Tibial artery (tissue), 4 donors: Measurements from ENCODE around the gene LCTL.

ENCODE experiments used
- DNase-seq, 2 donors: peaks; one replicate each; pipeline ENCODE4 v3.0.0-alpha.2; 2019
- H3K27ac ChIP-seq, 2 donors: fragments of 200-600 bp; sonication (generic) in 1 of 2; 1 replicate in 1 of 2; 2 replicates in 1 of 2; pipeline ENCODE4 v1.5.1; 2018 to 2019; ENCODE audit warnings: mild to moderate bottlenecking in 1 of 2
- H3K27me3 ChIP-seq, 2 donors: fragments of 200-600 bp; sonication (generic) in 1 of 2; one replicate each; pipeline versions ENCODE4 v1.5.1 to v1.6.0; 2016 to 2019
- H3K36me3 ChIP-seq, 3 donors: fragments of 200-600 bp; sonication (generic) in 2 of 3; one replicate each; pipeline ENCODE4 v1.5.1; 2016 to 2019; ENCODE audit warnings: mild to moderate bottlenecking in 2 of 3
- H3K4me1 ChIP-seq, 4 donors: fragments of 200-600 bp; sonication (generic) in 2 of 4; 1 replicate in 3 of 4; 2 replicates in 1 of 4; pipeline ENCODE4 v1.5.1; 2016 to 2019
- H3K4me3 ChIP-seq, 2 donors: fragments of 200-600 bp; sonication (generic) in 1 of 2; 1 replicate in 1 of 2; 2 replicates in 1 of 2; pipeline ENCODE4 v1.5.1; 2018 to 2019; ENCODE audit warnings: mild to moderate bottlenecking in 2 of 2
- H3K9me3 ChIP-seq, 3 donors: fragments of 200-600 bp; sonication (generic) in 1 of 3; one replicate each; pipeline ENCODE4 v1.5.1; 2016 to 2019
- intact Hi-C: fragments of 100-400 bp; cut with DNase I; formaldehyde crosslinking; loops from one replicate; pipeline ENCODE4 v1.15.0; 2023; ENCODE audit warnings: low total_unique reads
- TF ChIP-seq, protein P1 (sequence below), 2 experiments: fragments of 200-600 bp in 1 of 2; fragments of 450-650 bp in 1 of 2; IDR thresholded peaks; one replicate each; pipeline ENCODE4 v1.5.1; 2017 to 2019; ENCODE audit warnings: antibody characterized with exemption in 2 of 2, mild to moderate bottlenecking in 1 of 2, moderate library complexity in 1 of 2

The LCTL gene

DNA sequence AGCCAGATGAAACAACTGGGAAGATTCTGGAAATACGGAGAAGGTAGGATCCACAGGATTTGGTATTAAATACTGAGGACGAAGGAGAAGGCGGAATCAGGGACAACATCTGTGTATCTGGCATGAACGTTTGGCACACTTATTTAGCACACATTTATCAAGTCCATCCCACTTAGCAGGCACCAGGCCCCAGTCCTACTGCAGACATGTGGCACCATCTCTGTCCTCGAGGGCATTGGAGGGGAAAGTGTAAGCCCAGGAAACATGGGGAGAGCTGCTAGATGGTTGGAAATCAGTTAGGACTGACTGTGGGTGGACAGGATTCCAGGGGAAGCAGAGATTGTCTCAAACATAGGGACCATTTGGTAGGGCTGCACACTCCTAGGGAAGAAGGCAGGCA, 29.0 kb upstream of the LCTL start:
- Histone ChIP-seq H3K4me1 (no peaks in the 10 kb centered on the region), H3K36me3 (no peaks in the 10 kb centered on the region), H3K27me3 (no peaks in the 10 kb centered on the region), H3K27ac (no peak overlapping the region), H3K9me3 (no peaks in the 10 kb centered on the region), H3K4me3 (no peak overlapping the region)
- TF ChIP-seq, protein P1, sequence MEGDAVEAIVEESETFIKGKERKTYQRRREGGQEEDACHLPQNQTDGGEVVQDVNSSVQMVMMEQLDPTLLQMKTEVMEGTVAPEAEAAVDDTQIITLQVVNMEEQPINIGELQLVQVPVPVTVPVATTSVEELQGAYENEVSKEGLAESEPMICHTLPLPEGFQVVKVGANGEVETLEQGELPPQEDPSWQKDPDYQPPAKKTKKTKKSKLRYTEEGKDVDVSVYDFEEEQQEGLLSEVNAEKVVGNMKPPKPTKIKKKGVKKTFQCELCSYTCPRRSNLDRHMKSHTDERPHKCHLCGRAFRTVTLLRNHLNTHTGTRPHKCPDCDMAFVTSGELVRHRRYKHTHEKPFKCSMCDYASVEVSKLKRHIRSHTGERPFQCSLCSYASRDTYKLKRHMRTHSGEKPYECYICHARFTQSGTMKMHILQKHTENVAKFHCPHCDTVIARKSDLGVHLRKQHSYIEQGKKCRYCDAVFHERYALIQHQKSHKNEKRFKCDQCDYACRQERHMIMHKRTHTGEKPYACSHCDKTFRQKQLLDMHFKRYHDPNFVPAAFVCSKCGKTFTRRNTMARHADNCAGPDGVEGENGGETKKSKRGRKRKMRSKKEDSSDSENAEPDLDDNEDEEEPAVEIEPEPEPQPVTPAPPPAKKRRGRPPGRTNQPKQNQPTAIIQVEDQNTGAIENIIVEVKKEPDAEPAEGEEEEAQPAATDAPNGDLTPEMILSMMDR (IDR thresholded peaks at IDR 0.05): no peak
- DNase-seq: no peak
- intact Hi-C loops: no loop called here

DNA sequence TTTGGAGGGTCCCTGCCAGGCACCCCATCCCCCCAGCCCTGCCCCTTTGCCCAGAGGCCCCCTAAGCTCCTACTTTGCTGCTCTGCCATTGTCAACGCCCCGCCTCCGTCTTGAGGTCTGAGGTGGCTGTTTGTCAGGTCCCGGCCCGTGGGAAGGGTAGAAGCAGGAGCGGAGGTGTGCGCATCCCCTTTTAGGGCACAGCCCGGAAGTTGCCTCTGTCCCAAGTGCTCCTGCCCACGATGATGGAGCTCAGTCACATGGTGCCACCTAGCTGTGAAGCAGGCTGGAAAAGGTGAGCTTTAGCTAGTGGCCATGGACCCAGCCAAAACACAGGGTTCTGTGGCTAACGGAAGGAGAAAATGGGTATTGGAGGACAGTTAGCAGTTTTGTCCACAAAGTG, 28.5 kb upstream of the LCTL start:
- Histone ChIP-seq H3K9me3 (no peaks in the 10 kb centered on the region), H3K36me3 (no peaks in the 10 kb centered on the region), H3K27me3 (no peaks in the 10 kb centered on the region), H3K4me3 (no peak overlapping the region), H3K4me1 (no peaks in the 10 kb centered on the region), H3K27ac (no peak overlapping the region)
- TF ChIP-seq, protein P1 (IDR thresholded peaks at IDR 0.05): no peak
- no peak for DNase-seq
- intact Hi-C loops: no loop called here

DNA sequence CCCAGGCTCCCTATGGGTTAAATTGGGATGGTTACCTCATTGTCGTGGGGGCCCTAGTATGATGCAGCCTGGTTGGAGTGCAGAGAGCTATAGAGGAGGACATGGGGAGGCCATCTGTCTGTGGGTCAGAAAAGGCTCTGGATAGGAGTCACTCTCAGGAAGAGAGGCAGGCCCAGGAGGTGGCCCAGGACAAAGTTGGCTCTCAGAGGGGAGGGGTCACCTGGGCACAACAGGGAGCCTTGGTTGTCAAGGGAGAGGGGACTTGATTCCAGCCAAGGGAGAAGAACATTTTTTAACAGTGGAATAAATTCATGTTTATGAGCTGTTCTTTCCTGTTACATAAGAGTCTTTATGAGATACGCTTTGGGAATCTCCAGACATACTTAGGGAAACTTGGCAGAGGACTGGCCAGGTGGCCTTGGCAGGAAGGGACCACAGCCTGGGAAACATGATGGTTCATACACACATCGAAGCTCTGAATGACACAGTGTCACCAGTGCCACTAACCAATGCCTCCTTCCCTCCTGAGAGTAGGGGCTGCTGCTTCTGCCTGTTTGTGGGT, 27.5 kb upstream of the LCTL start:
- no peak for DNase-seq
- TF ChIP-seq, protein P1 (IDR thresholded peaks at IDR 0.05): no peak
- Histone ChIP-seq H3K36me3 (no peaks in the 10 kb centered on the region), H3K27ac (no peak overlapping the region), H3K4me3 (no peak overlapping the region), H3K27me3 (peaks cover 0 to 7% of the 10 kb centered on the region in 2 donors), H3K4me1 (no peaks in the 10 kb centered on the region), H3K9me3 (no peaks in the 10 kb centered on the region)
- intact Hi-C loops: no loop called here

DNA sequence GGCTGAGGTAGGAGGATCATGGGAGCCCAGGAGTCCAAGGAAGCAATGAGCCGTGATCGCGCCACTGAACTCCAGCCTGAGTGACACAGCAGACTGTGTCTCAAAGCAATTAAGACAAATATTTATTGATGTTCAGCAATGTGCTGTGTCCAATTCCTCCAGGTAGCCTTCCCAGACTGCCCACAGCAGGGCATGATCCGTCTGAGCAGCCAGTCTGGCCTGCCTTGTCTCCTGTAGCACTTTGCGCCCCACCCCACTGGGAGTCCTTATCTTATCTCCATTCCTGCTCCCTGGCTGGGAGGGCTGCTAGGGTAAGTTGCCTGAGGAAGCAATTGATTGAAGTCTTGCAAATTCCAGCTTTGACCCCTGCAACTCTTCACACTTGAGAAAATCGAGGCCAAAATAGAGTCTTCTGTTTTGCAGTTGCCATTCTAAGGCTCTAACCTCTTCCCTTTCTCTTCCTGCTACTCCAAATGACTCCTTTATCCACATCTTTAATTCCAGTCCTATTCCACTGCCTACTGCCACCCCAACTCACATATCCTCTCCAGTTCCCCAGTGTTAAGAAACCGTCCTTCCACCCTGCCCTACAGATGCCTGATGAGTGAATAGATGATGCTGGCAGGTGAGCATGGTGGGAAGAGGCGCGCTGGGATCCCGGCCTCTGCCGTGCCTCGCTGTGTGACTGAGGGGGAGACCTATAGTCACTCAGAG, 26.9 kb upstream of the LCTL start:
- no peak for DNase-seq

DNA sequence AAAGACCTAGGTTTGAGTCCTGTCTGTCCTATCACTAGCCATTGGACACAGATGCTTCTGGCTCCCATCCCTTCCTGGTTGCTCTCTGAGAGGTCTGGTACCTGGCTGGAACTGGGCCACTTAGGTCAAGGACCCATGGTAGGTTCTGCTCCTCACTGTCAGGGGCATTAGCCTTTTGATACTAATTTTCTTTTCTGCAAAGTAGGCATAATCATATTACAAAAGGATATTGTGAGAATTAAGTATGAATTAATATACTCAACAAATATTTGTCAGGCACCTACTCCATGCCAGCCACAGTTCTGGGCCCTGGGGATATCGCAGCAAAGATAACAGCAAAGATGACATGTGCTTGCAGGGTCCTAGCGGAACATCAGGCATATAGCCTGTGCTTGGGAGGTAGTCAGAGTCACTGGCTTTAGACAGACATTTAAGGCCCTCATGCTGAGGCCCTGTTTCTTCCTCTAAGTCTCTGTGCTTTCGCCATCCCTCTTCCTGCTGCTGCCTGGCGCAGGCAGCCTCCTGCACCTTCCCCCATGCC, 25.6 kb upstream of the LCTL start:
- no peak for DNase-seq
- TF ChIP-seq, protein P1 (IDR thresholded peaks at IDR 0.05): no peak
- H3K27ac ChIP-seq: no peak overlapping the region
- no peaks in the 10 kb centered on the region for H3K36me3 ChIP-seq
- intact Hi-C loops: no loop called here
- H3K9me3 ChIP-seq: no peaks in the 10 kb centered on the region
- no peaks in the 10 kb centered on the region for H3K4me1 ChIP-seq
- H3K4me3 ChIP-seq: no peak overlapping the region
- H3K27me3 ChIP-seq: peaks cover 0 to 16% of the 10 kb centered on the region in 2 donors

More for the DNA sequence above, 26.9 kb upstream of the LCTL start:
- Histone ChIP-seq H3K27me3 (peaks cover 0 to 12% of the 10 kb centered on the region in 2 donors), H3K9me3 (no peaks in the 10 kb centered on the region), H3K4me1 (no peaks in the 10 kb centered on the region), H3K36me3 (no peaks in the 10 kb centered on the region), H3K27ac (no peak overlapping the region), H3K4me3 (no peak overlapping the region)
- TF ChIP-seq, protein P1 (IDR thresholded peaks at IDR 0.05): no peak
- intact Hi-C loops: no loop called here
